Islet of Langerhans (tissue), 1 donor: ENCODE measurements around the gene PANK4.

Experiments used
- FAIRE-seq: peaks from one replicate; lab custom pipeline; 2011; peaks lifted over from hg19 to GRCh38; lab: Jason Lieb, UNC

PANK4 gene

DNA sequence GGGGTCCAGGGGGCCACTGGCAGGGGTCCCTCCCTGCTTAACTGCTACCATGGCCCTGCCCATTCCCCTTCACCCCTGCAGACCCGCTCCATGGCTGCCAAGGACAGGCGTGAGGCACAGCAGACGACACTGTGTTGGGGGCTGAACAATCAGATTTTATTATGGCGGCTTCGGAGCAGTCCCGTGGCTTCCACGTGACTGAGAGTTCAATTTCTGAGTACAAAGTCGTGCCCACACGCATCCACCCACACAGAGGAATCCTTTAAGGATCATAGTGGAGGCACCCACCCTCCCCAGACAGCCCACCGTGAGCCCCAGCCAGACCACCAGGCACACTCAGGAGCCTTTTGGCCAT, 2.2 kb upstream of the PANK4 start:
- no peak for FAIRE-seq

DNA sequence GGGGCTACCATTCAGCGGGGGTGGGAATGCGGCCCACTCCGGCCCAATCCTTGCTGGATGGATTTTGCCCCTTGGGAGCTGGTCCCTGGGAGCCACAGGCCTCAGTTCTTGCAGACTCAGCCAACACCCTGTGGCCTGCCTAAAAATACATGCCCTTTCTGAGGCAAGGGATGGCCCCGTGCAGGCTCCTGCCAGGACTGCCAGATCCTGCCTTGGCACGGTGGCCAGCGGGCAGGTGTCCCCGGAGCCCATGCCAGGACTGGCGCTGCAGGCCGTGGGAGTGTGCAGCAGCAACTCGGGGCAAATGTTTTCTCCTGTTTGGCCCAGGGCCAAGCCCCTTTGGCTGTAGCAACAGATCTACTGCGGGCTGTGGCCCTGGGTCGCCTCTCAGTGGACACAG, 1.6 kb upstream of the PANK4 start:
- no peak for FAIRE-seq

DNA sequence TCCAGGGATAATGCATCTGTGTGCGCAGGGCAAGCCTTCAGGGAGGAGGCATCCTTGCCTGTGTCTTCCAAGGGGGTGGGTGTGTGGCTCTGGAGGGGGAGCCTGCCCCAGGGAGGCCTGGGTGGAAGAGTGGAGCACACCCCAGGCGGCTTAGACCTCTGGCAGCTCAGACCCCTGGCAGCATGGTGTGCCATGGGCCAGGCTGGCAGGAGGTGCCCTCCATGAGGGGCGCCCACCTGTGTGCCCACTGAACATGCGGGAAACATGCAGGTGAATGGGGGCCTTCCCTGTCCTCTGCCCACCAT, 1.1 kb upstream of the PANK4 start:
- FAIRE-seq, result no peak

DNA sequence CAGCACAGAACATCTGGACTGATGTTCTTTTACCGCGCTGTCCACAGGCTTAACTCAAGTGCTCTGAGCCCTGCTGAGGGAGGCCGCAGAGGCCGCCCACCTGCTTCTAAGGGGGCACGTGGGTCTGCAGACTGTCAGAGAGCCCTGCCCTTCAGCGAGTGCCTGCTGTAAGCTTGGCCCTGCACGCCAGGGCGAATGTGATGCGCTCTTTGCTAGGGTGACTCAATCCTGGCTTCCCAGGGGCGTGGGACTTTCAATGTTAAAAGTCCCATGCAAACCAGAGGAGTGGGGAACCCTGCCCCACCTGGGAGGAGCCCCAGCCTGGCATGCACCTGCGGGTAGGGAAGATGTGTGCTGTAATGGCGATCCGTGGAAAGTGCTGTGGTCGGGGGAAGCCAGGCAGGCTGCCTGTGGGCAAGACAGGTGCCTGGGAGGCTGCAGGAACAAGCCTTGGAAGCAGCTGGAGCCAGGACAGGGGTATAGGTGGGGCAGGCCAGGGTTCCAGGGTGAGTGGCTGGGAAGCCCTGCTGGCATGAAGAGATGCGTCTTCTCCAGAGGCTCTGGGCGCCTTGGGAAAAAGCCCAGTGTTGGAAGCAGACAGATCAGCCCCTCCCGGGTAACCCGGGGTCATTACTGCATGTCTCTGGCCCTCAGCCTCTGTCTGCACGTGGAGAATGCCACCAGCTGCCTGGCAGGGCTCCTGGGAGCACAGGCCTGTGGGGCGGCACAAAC, 594 bp upstream of the PANK4 start:
- FAIRE-seq, result no peak

DNA sequence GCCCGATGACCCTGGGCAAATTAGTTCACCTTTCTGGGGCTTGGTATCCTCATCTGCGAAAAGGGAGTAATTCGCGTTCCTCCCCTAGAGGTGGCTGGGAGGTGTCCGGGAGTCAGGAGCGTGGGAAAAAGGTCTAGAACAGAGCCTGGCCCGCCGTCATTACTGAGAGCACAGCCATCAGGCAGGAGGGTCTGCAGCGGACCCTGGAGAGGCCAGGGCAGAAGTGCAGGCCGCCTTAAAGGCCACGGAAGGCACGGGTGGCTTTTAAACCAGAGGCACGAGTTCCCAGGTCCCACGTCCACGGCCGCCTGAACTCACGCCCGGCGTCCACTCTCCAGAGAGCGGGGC, 850 bp downstream of the PANK4 start:
- no peak for FAIRE-seq

DNA sequence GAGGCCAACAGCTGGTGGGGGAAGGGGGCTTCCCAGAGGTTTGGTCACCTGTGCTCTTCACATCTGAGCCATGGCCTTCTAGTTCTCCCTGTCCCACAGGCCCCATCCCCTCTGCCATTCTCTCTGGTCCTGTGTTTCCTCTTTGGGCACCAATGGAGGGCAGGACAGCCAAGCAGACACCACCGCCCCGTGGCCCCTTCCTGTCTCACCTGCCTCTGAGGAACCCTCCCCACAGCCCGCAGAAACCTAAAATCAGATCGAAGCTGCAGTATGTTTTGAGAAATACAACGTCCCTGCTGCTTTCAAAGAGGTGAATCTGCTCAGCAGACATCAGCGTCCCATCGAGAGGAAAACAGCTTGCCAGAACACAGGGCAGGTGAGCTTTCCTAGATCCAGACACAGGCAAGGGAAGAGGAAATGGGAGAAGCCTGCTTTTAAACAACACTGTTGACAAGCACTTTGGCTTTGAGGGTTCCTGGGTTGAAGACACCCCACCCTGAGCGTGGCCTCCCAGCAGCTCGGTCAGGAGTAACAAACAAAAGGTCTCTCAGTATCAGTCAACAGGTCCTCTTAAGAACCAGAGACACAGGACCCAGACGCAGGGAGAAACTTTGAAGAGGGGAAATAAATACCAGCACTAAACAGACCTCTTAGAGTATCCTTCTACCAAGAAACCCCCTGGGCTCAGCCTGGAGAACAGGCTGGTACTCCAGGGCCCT, 2.3 kb downstream of the PANK4 start:
- no peak for FAIRE-seq

DNA sequence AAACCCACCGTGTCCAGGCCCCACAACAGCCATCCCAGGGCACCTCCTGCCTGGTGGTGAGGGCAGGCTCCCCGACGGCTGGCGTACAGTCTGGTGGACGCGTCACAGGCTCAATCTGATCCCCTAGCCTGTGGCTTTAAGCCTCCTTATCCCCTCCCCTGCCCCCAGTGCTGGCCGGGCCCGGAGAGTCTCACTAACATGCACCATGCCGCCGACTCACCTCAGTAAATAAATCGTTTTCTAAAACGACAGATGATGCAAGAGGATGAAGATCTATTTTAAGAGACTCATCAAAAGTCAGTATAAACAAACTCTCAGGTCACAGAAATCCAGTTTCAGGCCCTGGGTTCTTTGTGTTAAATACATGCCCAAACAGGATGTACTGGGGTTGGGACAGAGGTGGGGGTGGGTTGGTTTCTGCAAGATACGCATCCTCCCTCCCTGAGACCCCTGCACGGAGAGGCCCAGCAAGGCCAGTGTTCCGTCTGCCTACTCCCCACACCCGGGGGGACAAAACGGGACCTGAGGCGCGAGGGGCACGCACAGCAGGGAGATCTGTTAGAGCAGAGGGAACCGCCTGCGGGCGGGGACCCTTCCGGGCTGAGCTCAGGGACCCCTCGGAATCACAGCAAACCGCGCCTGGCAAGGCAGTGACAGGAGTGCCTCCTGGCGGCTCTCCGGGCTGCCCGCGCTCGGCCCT, 3.1 kb downstream of the PANK4 start:
- FAIRE-seq, result no peak

DNA sequence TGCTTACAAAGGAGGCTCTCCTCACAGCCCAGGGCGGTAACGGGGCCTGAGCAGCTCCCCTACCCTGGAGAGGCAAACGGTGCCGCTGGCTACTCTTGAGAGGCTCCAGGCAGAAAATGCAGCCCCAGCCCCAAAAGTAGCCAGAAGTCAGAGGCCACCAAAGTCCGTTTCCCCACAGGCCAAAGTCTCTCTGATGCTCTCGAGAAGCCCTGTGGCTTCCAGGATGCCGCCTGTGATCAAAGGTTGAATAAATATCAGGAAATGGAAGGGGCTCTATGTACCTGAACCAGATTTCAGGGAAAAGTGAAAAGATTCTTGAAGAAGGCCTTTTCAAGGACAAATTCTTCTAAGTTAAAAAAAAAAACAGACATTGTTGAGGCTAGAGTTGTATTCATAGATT, 4.2 kb downstream of the PANK4 start:
- no peak for FAIRE-seq

DNA sequence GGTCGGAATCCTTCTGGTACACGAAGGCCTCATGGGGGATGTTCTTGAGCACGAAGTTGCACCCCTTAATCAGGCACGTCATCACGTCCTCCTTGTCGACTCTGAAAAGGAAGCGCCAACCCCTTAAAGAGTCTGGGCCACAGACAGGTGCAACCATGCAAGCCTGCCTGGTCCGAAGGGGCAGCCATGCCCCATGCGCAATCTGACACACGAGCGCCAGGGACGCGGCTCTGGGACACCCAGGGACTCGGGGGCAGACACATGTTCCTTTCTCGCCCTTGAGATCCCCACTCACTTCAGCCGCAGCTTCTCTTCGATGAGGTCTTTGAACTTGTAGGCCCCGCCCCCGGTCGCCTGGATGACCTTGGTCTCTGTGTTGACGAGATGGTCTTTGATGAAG, 5.6 kb downstream of the PANK4 start:
- no peak for FAIRE-seq

DNA sequence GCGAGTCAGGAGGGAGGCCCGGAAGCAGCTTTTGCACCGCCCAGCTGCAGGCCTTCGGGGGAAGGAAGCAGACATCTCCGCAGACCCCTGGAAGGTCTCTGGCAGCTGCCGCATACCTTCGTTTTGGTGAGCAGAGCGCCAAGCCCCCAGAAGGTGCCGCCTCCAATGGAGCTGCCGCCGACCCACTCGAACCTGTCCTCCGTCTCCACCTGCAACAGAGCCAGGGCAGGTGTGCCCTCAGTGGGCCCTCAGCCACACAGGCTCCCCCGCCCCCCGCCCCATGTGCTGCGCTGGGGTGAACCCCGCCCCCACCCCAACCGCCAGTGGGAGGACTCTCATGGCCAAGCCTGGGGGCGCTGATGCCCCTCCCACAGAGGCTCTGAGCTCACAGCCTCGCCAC, 6.2 kb downstream of the PANK4 start:
- FAIRE-seq, result no peak

DNA sequence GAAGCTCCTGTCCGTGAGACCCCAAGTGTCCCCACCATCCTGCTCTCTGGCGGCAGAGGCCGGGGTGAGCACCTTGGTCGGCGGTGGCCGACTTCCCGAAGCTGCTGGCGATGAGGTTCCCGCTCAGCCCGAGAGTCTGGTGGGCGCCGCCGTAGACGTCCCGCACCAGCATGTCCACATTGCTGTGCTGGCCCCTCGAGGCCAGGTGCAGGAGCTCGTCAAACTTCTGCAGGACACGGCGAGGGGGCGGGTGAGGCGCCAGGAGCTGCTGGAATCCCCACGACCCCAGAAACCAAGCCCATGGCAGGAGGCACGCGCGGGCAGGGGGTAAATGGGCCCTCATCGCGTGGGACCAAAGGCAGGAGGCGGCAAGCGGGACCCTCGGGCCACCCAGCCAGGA, 6.7 kb downstream of the PANK4 start:
- no peak for FAIRE-seq

DNA sequence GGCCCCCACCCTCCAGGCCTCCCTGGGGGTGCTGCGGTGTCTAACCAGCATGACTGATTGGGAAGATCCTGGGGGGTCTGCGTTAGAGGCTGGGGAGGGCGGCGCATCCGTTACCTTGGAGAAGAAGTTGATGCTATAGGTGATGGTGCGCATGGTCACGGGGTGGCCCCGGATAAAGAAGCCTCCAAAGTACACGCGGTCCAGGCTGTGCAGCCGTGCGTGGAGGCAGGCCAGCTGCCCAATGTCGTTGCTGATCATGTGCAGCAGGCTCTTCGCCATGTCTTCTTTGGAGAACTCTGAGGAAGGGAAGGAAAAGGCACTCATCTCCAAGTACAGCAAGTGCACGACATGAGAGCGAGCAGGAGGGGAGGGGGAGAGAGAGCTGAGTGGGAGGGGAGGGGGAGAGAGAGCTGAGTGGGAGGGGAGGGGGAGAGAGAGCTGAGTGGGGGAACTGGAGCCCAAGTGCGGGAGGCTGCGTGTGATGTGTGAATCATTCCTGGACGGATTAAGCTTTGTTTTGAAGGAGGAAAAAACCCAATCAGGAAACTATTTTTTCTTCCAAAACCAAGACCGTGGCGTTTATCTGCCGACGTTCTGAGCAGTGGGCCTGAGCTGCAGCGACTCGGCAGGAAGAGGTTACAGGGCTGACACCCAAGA, 7.2 kb downstream of the PANK4 start:
- FAIRE-seq, result no peak

DNA sequence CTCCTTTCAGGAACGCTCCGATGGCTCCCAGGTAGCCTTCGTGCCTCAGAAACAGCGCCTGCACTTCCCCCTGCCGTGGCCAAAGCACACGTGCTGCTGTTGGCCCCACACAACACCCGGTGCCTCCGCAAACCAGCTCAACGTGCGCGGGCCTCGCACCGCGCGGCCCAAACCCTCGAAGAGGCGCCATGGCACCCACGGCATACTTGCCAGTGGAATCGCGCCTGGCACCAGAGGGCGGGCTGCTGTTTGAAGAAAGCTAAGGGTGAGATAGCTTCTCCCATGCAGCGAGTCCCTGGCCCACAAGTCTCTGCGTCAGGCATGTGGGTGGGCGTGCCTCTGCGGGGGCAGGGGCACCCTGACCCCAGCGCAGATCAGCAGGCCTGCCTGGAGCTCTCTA, 7.9 kb downstream of the PANK4 start:
- no peak for FAIRE-seq

DNA sequence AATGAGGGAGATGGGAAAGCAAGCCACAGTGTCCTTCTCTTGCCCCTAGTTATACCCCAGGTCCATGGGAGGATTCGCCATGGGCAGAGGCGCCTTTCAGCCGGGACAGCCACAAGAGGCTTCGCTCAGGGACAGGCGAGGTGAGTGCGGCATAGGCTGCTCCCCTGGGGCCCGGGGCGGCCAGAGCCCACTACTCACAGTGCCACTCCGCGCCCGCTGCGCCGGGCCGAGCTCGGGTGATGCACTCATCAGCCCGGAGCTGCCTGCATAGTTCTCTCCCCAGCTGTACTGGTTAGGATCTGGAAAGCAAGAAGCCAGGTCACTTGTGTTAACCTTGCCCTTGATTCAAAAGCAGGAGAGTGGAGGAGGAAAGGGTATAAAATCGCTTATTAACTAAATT, 8.4 kb downstream of the PANK4 start:
- FAIRE-seq, result no peak

DNA sequence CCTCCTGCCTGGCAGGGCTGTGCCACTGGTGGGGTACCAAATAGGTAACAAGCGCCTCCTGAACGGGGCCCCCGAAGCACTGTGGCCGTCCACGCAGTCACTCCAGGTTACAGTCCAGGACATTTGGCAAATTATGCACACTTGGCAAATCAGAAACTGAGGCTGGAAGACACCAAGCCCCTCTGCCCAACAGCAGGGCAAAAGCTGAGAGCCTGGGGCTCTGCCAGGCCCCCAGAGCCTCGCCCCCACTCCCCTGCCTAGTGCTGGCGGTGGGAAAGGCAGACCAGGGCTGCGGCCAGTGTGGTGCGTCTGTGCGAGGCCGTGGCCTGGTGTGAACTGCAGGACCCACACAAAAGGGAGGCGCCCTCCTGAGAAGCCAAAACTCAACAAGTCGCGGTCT, 9.4 kb downstream of the PANK4 start:
- FAIRE-seq, result no peak

DNA sequence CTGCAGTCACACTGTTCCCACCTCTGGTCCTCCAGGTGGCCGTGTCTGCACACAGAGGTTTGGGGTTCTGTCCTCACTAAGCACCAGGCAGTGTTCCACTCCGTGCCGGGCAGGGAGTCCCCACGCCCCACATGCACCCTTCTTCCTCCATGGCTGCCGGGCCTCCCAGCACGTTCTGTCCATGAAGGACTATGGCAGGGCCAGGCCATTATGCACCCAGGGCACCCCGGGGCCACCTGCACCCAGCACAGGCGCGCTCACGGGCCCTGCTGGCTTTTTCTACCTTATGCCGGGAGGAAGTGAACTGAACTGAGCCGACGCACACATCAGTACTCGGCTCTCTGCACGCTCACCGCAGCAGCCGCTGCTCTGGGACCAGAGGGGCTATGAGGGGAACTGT, 10.3 kb downstream of the PANK4 start:
- no peak for FAIRE-seq

DNA sequence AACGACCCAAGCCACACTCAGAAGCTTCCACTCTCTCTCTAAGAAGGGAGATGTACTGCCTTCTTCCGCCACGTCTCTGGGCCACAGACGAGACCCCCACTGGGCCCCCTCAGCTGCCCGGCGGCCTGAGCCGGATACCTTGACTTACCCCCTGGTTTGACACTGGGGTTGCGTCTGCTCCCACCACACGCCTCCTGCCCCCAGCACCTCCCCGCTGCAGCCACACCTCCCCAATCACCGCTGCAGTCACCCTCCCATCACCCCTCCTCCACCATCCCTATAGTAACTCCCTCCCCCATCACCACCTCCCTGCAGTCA, 10.7 kb downstream of the PANK4 start:
- FAIRE-seq, result no peak

DNA sequence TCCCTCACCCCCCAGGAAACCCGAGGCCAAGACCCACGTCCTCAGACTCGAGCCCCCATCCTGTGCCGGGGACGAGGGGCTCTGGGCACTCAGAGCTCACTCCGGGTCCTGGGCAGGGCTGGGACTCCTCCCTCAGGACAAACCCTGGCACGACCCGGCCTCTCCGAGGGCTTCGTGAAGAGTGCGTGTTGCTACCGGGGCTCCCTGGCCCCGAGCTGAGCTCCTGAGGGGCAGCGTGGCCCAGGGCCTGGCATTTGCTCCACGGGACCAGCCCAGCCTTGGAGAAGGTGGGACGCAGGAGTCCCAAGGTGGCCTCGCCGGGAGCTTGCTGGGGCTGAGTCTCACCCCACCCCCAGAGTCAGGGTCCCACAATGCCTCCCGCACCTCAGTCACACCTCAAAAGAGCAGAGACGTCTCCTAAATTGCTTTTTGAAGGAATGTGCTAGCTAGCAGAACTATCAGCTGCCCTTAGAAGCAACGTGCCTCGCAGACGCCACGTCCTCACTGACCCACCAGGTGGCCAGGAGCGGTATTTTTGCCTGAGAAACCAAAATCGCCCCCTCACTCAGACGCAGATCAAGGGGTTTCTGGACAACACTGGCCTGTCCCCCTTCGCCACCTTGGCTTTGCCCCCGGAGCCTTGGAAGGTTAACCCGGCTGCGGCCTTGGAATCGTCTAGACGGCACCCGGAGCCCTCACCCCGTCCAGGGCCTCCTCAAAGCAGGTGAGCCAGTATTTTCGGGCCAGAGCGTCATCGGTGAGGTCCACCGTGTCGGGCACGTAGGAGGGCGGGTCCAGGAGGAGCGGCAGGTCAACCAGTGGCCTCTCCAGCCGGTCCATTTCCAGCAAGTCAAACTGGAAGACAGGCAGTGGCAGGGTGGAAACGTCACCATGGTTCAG, 11.3 kb downstream of the PANK4 start:
- FAIRE-seq, result no peak

DNA sequence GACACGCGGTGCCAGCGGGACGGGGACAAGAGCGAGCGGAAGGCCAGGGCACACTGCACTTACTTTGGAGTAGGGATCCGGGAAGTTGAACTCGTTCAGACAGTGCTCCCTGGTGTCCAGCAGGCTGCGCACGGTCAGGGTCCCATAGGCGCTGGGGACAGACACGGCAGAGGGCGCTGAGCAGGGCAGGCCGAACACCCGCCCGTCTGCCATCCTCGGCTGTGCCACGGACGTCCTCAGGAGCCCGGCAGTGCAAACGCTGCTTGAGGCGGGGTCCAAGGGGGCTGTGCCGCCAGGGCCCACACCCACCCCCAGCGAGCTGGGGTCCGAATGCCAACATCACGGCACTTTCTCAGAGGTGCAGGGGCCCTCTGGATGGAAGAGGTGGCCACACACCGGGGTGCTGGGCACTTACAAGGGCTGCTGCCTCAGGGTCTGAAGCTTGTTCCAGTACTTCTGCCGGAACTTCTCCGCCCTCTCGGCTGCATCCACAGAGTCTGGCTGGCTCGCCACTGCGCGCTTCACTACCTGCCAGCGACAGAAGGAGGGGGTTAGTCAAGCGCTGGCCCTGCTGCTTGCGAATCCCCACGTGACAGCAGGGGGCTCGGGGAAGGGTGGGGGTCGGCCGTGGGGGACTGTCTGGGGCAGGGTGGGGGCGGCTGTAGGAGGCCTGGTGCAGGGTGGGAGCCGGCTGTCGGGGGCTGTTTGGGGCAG, 12.3 kb downstream of the PANK4 start:
- FAIRE-seq, result no peak

DNA sequence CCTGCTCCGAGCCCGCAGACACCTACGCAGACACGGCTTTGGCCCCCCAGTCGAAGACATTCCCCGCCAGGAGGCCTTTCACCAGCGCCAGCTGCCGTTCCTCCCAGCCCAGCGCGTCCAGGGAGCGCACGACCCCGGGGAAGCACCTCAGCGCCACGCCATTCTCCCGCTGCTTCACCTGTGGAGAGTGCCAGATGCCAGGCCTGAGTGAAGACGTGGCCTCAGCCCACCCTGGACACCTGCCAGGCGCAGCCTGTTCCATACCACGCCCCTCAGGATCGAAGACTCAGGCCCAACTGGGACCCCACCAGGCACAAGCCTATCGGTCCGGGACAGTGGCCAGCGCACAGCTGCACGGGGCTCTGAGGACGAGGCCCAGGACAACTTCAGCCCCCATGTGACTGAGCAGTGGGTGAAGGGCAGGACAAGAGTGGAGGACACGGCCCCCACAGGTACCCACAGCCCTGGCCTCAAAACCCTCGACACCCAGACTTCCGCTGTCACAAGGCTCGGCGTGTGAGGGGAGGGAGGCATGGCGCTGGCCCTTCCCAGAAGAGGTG, 13.5 kb downstream of the PANK4 start:
- FAIRE-seq, result no peak

DNA sequence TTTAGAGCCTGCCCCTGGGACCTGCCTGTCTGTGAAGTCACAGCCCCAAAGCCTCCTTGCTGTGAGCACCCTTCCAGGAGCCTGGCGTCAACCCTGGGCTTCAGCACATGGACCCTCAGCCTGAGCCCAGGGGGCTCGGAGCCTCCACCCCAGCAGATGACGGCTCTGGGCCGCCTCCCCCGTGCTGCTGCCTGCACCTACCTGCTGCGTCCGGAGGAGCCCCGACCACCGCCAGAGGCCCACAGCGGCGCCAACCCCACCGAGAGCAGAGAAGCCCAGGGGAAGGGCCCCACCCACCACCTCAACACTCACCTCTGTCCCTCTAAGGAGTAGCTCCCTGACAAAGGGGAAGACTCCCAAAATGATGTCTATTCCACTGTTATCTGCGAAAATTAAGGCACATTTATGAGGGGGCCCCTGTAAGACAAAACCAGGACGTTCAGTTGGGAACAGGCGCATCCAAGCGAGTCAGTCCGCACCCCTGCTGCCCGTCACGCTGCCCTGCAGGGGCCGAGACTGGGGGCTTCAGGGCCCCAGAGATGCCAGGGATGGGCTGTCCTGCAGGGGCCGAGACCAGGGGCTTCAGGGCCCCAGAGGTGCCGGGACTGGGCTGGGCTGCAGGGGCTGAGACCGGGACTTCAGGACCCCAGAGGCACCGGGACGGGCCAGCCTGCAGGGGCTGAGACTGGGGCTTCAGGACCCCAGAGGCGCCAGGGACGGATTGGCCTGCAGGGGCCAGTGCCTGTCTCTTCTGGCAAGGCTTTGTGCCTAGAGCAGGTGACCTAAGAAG, 15.8 kb downstream of the PANK4 start:
- no peak for FAIRE-seq
